HepG2 (cell line): ENCODE results near the gene TEDC2. TPM values are rescaled to one million over a fixed set of nuclear protein-coding genes. Genes with fewer than 3 reads are reported as not detected.

Source experiments
- ATAC-seq: fragments of 200-7000 bp; cut with Tn5 transposase; 3 replicates; pipeline ENCODE4 v1.9.1; 2020; ENCODE audit warnings: mild to moderate bottlenecking, moderate library complexity
- BruUV-seq: library from RNA; stranded (reverse); fragments of 400-500 nt; replicated peaks from 2 replicates; lab custom pipeline; 2021; lab: Mats Ljungman, UMichigan
- CTCF ChIA-PET: fragments of 300-600 bp; formaldehyde crosslinking; extraction: SDS; loops from one replicate; lab custom pipeline; 2021; ENCODE audit warnings: low total read pairs, inconsistent platforms, low intra/inter-chr PET ratio; lab: Yijun Ruan, JAX
- POLR2A ChIA-PET: fragments of 350-600 bp; sonication (Branson Sonifier 250); formaldehyde crosslinking; loops from one replicate; lab custom pipeline; 2020; ENCODE audit warnings: antibody characterized with exemption, inconsistent platforms; lab: Yijun Ruan, JAX
- DNase-seq: peaks from one replicate; pipeline ENCODE4 v3.0.0-alpha.2; 2015; ENCODE audit warnings: low spot score
- FAIRE-seq: peaks from 3 replicates; lab custom pipeline; 2011; peaks lifted over from hg19 to GRCh38; lab: Jason Lieb, UNC
- H2AFZ ChIP-seq: one replicate; pipeline ENCODE4 v1.6.1; 2011; ENCODE audit warnings: low read length, inconsistent platforms
- H3K27ac ChIP-seq: fragments of 300-600 bp; 3 replicates; pipeline ENCODE4 v1.8.0; 2011; ENCODE audit warnings: mixed run types, mild to moderate bottlenecking, mixed read lengths, low read length, inconsistent platforms; ENCODE audit not compliant: insufficient read depth; ENCODE audit errors: extremely low read length
- H3K27me3 ChIP-seq, 2 experiments: fragments of 200-600 bp in 1 of 2; 2 replicates in 1 of 2; 3 replicates in 1 of 2; pipeline versions ENCODE4 v1.6.0 to v1.8.0; 2011; ENCODE audit warnings: low read length in 2 of 2, mild to moderate bottlenecking in 2 of 2, moderate library complexity in 2 of 2, inconsistent platforms in 1 of 2; ENCODE audit not compliant: insufficient read depth in 2 of 2, control insufficient read depth in 1 of 2
- H3K36me3 ChIP-seq, 2 experiments: fragments of 200-600 bp in 1 of 2; replicated peaks in 1 of 2; 2 replicates in 1 of 2; 3 replicates in 1 of 2; pipeline versions ENCODE4 v1.5.1 to v1.8.0; 2011; ENCODE audit warnings: low read length in 2 of 2, inconsistent platforms in 1 of 2; ENCODE audit not compliant: insufficient read depth in 2 of 2, control insufficient read depth in 1 of 2
- H3K4me1 ChIP-seq: 2 replicates; pipeline ENCODE4 v1.5.1; 2012; ENCODE audit warnings: low read length, inconsistent platforms; ENCODE audit not compliant: insufficient read depth
- H3K4me2 ChIP-seq: 2 replicates; pipeline ENCODE4 v1.6.0; 2011; ENCODE audit warnings: low read depth, low read length, inconsistent platforms
- H3K4me3 ChIP-seq, 3 experiments: fragments of 200-600 bp in 1 of 3; sonication (generic), shearing (Covaris generic) in 1 of 3; replicated peaks in 1 of 3; 2 replicates each; pipeline ENCODE4 v1.5.1; 2011 to 2016; ENCODE audit warnings: low read length in 3 of 3, inconsistent platforms in 2 of 3, low read depth in 2 of 3, mild to moderate bottlenecking in 2 of 3, control low read depth in 1 of 3, mixed read lengths in 1 of 3; ENCODE audit not compliant: insufficient read depth in 1 of 3
- H3K79me2 ChIP-seq: one replicate; pipeline ENCODE4 v1.6.1; 2011; ENCODE audit warnings: low read length, inconsistent platforms; ENCODE audit not compliant: insufficient read depth
- H3K9ac ChIP-seq: 2 replicates; pipeline ENCODE4 v1.6.0; 2011; ENCODE audit warnings: mild to moderate bottlenecking, low read depth, low read length, inconsistent platforms; ENCODE audit not compliant: insufficient read depth
- H3K9me3 ChIP-seq: 2 replicates; pipeline ENCODE4 v1.5.1; 2012; ENCODE audit warnings: mild to moderate bottlenecking, low read length
- H4K20me1 ChIP-seq: 2 replicates; pipeline ENCODE4 v1.6.0; 2011; ENCODE audit warnings: inconsistent platforms, mild to moderate bottlenecking, low read length, moderate library complexity; ENCODE audit not compliant: insufficient read depth
- ATAD3A ChIP-seq: sonication (generic); formaldehyde crosslinking; IDR thresholded peaks from 2 replicates; pipeline ENCODE4 v1.4.0; 2020; ENCODE audit warnings: missing genetic modification reagents
- FIP1L1 ChIP-seq: fragments of 200-400 bp; formaldehyde crosslinking; IDR thresholded peaks from 2 replicates; pipeline ENCODE4 v1.6.1; 2018; ENCODE audit warnings: low read depth, mild to moderate bottlenecking, low read length, moderate library complexity, borderline replicate concordance; ENCODE audit not compliant: insufficient read depth
- MXD3 ChIP-seq: IDR thresholded peaks from 2 replicates; pipeline ENCODE4 v1.6.1; 2016; ENCODE audit warnings: mild to moderate bottlenecking, missing biosample characterization, missing genetic modification reagents
- NFATC3 ChIP-seq: sonication (generic); formaldehyde crosslinking; IDR thresholded peaks from 2 replicates; pipeline ENCODE4 v1.5.1; 2020; ENCODE audit warnings: mild to moderate bottlenecking, missing genetic modification reagents
- SP140L ChIP-seq: sonication (generic); formaldehyde crosslinking; IDR thresholded peaks from 2 replicates; pipeline ENCODE4 v1.4.0; 2020; ENCODE audit warnings: missing genetic modification reagents, borderline replicate concordance
- ZFAT ChIP-seq: sonication (generic); formaldehyde crosslinking; conservative IDR thresholded peaks from 2 replicates; pipeline ENCODE4 v1.8.1; 2023; ENCODE audit warnings: missing genetic modification reagents, inconsistent platforms
- ZNF205 ChIP-seq: IDR thresholded peaks from 2 replicates; pipeline ENCODE4 v1.6.1; 2018; ENCODE audit warnings: missing biosample characterization, missing genetic modification reagents
- ZNF644 ChIP-seq: IDR thresholded peaks from 2 replicates; pipeline ENCODE4 v1.6.1; 2016; ENCODE audit warnings: low read depth
- ZNF766 ChIP-seq: sonication (generic); formaldehyde crosslinking; IDR thresholded peaks from 2 replicates; pipeline ENCODE4 v1.5.0; 2020; ENCODE audit warnings: missing genetic modification reagents, borderline replicate concordance
- WGBS: methylation state at CpG from one replicate; pipeline ENCODE4 v1.1.6; 2017; ENCODE audit warnings: low lambda C conversion rate; 5-methylcytosine and 5-hydroxymethylcytosine counted together
- in situ Hi-C: cut with HindIII; loops from 2 replicates; pipeline ENCODE4 v1.10.0; 2017; ENCODE audit warnings: low pct_unique_long_range_greater_than_20kb; ENCODE audit not compliant: extremely low pct_ligation_motif_present
- intact Hi-C: fragments of 100-400 bp; cut with micrococcal nuclease; formaldehyde crosslinking; loops from one replicate; pipeline ENCODE4 v1.10.0; 2022; ENCODE audit not compliant: unreplicated experiment
- polyA plus RNA-seq, 8 experiments: library from polyadenylated mRNA; depleted of rRNA in 3 of 8; stranded (reverse) in 7 of 8; unstranded in 1 of 8; fragments of >200 nt; fragmentation: Illumina TruSeq in 4 of 8; extraction: Trizol in 4 of 8; gene quantifications; 2 replicates each; pipeline versions ENCODE4 v1.2.1 to v1.2.3, GENCODE V29; 2011 to 2016; ENCODE audit warnings: low read depth in 4 of 8, missing spikeins in 1 of 8, mixed read lengths in 1 of 8; ENCODE audit not compliant: insufficient read depth in 1 of 8
- total RNA-seq, 5 experiments: library from RNA; depleted of rRNA; stranded (reverse); fragments of >200 nt; fragmentation: Illumina TruSeq; extraction: Trizol; gene quantifications; 2 replicates each; pipeline ENCODE4 v1.2.3, GENCODE V29; 2016; ENCODE audit warnings: low read depth in 1 of 5

Gene TEDC2
- total and polyA plus RNA-seq, 2 of the 13 experiments (the other 11 are each of a cell fraction or from before 2014, with no cell fraction given): 6.2 to 24.4 TPM

GRCh38 chr16:2499454-2499853 is 39.5 kb downstream of the TEDC2 start:
- no peaks in the 10 kb centered on the region for H3K9me3 ChIP-seq
- no peak overlapping the region for H3K4me2 ChIP-seq
- no peaks in the 10 kb centered on the region for H3K79me2 ChIP-seq
- no TSS peak for BruUV-seq
- intact Hi-C loops: no loop called here
- in situ Hi-C loops: no loop called here
- H2AFZ ChIP-seq: no peak overlapping the region
- no peak overlapping the region for H3K9ac ChIP-seq
- peaks cover 22% of the 10 kb centered on the region for H3K4me1 ChIP-seq
- H4K20me1 ChIP-seq: no peaks in the 10 kb centered on the region
- peaks cover 14 to 29% of the 10 kb centered on the region in 2 experiments; a peak in 4 of 5 replicates for H3K36me3 ChIP-seq
- ChIA-PET POLR2A (no interaction called here), CTCF (no interaction called here)
- no peak for ATAC-seq
- no peak overlapping the region for H3K4me3 ChIP-seq
- FAIRE-seq: no peak
- H3K27ac ChIP-seq: no peak overlapping the region
- DNase-seq: no peak
- no peak for TF ChIP-seq FIP1L1
- TF ChIP-seq ZFAT (CRISPR knock-in tag): no peak
- no peak for TF ChIP-seq ZNF766 (CRISPR knock-in tag)
- TF ChIP-seq ATAD3A: no peak
- TF ChIP-seq MXD3: no peak
- no peak for TF ChIP-seq ZNF205 (CRISPR knock-in tag)
- no peak for TF ChIP-seq ZNF644 (CRISPR knock-in tag)
- TF ChIP-seq NFATC3: no peak
- TF ChIP-seq SP140L (CRISPR knock-in tag): no peak
- no peaks in the 10 kb centered on the region for H3K27me3 ChIP-seq
- WGBS: 92% methylated on average over 4 of the region's 6 CpGs
